ENCODE results near the gene DDHD1. TPM values are rescaled to one million over a fixed set of nuclear protein-coding genes. Genes with fewer than 3 reads are reported as not detected.

DDHD1 gene
- polyA plus RNA-seq, 1 of the 3 experiments (the other 2 are of a cell fraction) = 1.9 TPM

- no peak overlapping the region for H3K9ac ChIP-seq
- no peak overlapping the region for H3K4me2 ChIP-seq
- no peaks in the 10 kb centered on the region for H3K27me3 ChIP-seq (ENCODE audit: insufficient read depth)
- no peaks in the 10 kb centered on the region for H3F3A ChIP-seq (replicated peaks; ENCODE audit: insufficient read depth)
- CTCF ChIA-PET = no interaction called here
- H3K9me3 ChIP-seq = no peaks in the 10 kb centered on the region
- no peak overlapping the region for H3K4me3 ChIP-seq (ENCODE audit: low read depth in 2 of 2, low read length in 1 of 2)
- peak overlapping the region in 1 of 2 experiments; percentile 29; a peak in 2 of 4 replicates for H3K27ac ChIP-seq (ENCODE audit: low read depth in 2 of 2, low read length in 1 of 2)
- no peak overlapping the region for H2AFZ ChIP-seq (ENCODE audit: low read depth)
- no peak for DNase-seq
- WGBS (ENCODE audit: low lambda C conversion rate) = 83% methylated on average over 3 of the region's 3 CpGs
- H4K20me1 ChIP-seq (ENCODE audit: insufficient read depth) = no peaks in the 10 kb centered on the region
- H3K79me2 ChIP-seq (ENCODE audit: insufficient read depth) = no peaks in the 10 kb centered on the region
- POLR2A ChIA-PET = no interaction called here
- H3K9me2 ChIP-seq = no peaks in the 10 kb centered on the region
- no peaks in the 10 kb centered on the region for H3K36me3 ChIP-seq (replicated peaks in 1 of 2; ENCODE audit: control insufficient read depth in 1 of 2, insufficient read depth in 2 of 2, low read length in 1 of 2)
- TF ChIP-seq PBX3 (IDR thresholded peaks at IDR 0.05) (no peak), EP300 (IDR thresholded peaks at IDR 0.05; ENCODE audit: borderline replicate concordance in 1 of 2, low read depth in 1 of 2, low read length in 1 of 2) (no peak), ELF1 (IDR thresholded peaks at IDR 0.05) (no peak)
- H3K4me1 ChIP-seq (ENCODE audit: control insufficient read depth in 1 of 2, insufficient read depth in 2 of 2, low read depth in 1 of 2, low read length in 1 of 2) = no peaks in the 10 kb centered on the region
Measured at GRCh38 chr14:53022593-53022992, 130.5 kb downstream of the DDHD1 start.

DNA sequence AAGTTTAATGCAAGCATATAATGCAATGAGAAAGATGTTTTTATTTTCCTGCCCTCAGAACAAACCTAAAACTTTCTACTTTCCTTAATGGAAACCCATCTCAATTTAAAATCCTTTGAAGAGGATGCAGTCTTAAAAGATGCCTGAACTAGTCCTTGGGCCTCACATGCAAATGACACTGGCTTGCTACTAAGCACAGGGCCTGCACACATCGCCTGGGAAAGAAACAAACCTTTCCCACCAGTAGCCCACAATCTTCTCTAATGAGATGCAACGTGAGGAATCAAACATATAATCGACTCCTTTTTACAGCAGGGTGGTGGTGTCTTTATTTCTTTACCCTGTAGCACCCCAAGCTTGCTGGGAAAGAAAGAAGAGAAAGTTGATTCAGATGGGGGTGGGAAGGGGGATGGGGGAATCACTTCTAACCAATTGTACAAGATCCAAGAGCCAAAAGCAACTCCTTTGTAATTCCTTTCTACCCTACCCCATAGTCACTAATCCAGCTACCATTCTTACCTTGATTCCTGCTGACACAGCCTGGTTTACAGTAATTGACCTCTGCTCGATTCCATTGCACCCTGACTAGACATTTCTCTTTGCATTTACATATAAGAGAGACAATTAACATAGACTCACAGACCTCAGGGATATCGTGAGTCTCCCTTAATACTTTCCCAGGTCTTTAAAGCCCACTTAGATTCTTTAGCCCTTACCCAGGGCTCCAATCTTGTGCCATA is 132.8 kb downstream of the DDHD1 start:
- ChIA-PET POLR2A (no interaction called here), CTCF (no interaction called here)
- H3K4me1 ChIP-seq (ENCODE audit: control insufficient read depth in 1 of 2, insufficient read depth in 2 of 2, low read depth in 1 of 2, low read length in 1 of 2) = no peaks in the 10 kb centered on the region
- no peaks in the 10 kb centered on the region for H3F3A ChIP-seq (replicated peaks; ENCODE audit: insufficient read depth)
- TF ChIP-seq MXI1 (IDR thresholded peaks at IDR 0.05; ENCODE audit: low read depth, low read length) = no peak
- no peak for TF ChIP-seq SIN3A (IDR thresholded peaks at IDR 0.05; ENCODE audit: borderline replicate concordance, low read depth, low read length)
- TF ChIP-seq JUND (IDR thresholded peaks at IDR 0.05) = no peak
- no peak for TF ChIP-seq NFIC (IDR thresholded peaks at IDR 0.05; ENCODE audit: borderline replicate concordance)
- TF ChIP-seq YY1 (IDR thresholded peaks at IDR 0.05; ENCODE audit: low read depth) = no peak
- no peak for TF ChIP-seq TCF12 (IDR thresholded peaks at IDR 0.05)
- TF ChIP-seq RCOR1 (IDR thresholded peaks at IDR 0.05; ENCODE audit: low read length) = no peak
- TF ChIP-seq, protein P1, sequence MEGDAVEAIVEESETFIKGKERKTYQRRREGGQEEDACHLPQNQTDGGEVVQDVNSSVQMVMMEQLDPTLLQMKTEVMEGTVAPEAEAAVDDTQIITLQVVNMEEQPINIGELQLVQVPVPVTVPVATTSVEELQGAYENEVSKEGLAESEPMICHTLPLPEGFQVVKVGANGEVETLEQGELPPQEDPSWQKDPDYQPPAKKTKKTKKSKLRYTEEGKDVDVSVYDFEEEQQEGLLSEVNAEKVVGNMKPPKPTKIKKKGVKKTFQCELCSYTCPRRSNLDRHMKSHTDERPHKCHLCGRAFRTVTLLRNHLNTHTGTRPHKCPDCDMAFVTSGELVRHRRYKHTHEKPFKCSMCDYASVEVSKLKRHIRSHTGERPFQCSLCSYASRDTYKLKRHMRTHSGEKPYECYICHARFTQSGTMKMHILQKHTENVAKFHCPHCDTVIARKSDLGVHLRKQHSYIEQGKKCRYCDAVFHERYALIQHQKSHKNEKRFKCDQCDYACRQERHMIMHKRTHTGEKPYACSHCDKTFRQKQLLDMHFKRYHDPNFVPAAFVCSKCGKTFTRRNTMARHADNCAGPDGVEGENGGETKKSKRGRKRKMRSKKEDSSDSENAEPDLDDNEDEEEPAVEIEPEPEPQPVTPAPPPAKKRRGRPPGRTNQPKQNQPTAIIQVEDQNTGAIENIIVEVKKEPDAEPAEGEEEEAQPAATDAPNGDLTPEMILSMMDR (IDR thresholded peaks at IDR 0.05) = no peak
- no peak for TF ChIP-seq POLR2AphosphoS5 (IDR thresholded peaks at IDR 0.05; ENCODE audit: low read depth, low read length)
- 72% methylated on average over 5 of the region's 5 CpGs for WGBS (ENCODE audit: low lambda C conversion rate)
- H3K4me2 ChIP-seq = no peak overlapping the region
- no peak overlapping the region for H3K27ac ChIP-seq (ENCODE audit: low read depth in 2 of 2, low read length in 1 of 2)
- no peak overlapping the region for H3K9ac ChIP-seq
- no peaks in the 10 kb centered on the region for H3K79me2 ChIP-seq (ENCODE audit: insufficient read depth)
- H2AFZ ChIP-seq (ENCODE audit: low read depth) = no peak overlapping the region
- H3K36me3 ChIP-seq (replicated peaks in 1 of 2; ENCODE audit: control insufficient read depth in 1 of 2, insufficient read depth in 2 of 2, low read length in 1 of 2) = no peaks in the 10 kb centered on the region
- H3K9me2 ChIP-seq = no peaks in the 10 kb centered on the region
- H3K27me3 ChIP-seq (ENCODE audit: insufficient read depth) = no peaks in the 10 kb centered on the region
- H3K9me3 ChIP-seq = no peaks in the 10 kb centered on the region
- H4K20me1 ChIP-seq (ENCODE audit: insufficient read depth) = no peaks in the 10 kb centered on the region
- DNase-seq = no peak
- H3K4me3 ChIP-seq (ENCODE audit: low read depth in 2 of 2, low read length in 1 of 2) = no peak overlapping the region

Measured in SK-N-SH (cell line).